Activated effector memory CD4-positive, alpha-beta T cell treated with anti-CD3 and anti-CD28 coated beads, Interleukin-2, amount 50 U/mL, for 16 hours (primary cell): ENCODE measurements around the gene FMO4.
"Not testable (repeated sequence)": the region's sequence is repeated elsewhere in the genome, so short reads cannot be mapped to it uniquely, and the experiment has no call there.

Experiments used
- DNase-seq: peaks from one replicate; pipeline ENCODE4 v3.0.0-alpha.2; 2020

The FMO4 gene

GRCh38 chr1:171313835-171314320 is at the start of gene FMO4:
Gene FMO4, plus strand, starts transcription at chr1:171314183. Its CDS starts 5,643 bp downstream, at chr1:171319826.
- DNase-seq, result peak; percentile 90

- no peak for DNase-seq
Measured at GRCh38 chr1:171265686-171266085, 48.3 kb upstream of the FMO4 start.

- DNase-seq, result no peak
Measured at GRCh38 chr1:171266930-171267329, 47.1 kb upstream of the FMO4 start.

GRCh38 chr1:171267391-171267790 is 46.6 kb upstream of the FMO4 start:
- no peak for DNase-seq

- no peak for DNase-seq
Measured at GRCh38 chr1:171270806-171271205, 43.2 kb upstream of the FMO4 start.

- no peak for DNase-seq
Measured at GRCh38 chr1:171277534-171277933, 36.4 kb upstream of the FMO4 start.

- DNase-seq, result no peak
Measured at GRCh38 chr1:171279234-171279633, 34.7 kb upstream of the FMO4 start.

- no peak for DNase-seq
Measured at GRCh38 chr1:171279678-171280077, 34.3 kb upstream of the FMO4 start.

- no peak for DNase-seq
Measured at GRCh38 chr1:171280599-171280998, 33.4 kb upstream of the FMO4 start.

- no peak for DNase-seq
Measured at GRCh38 chr1:171286032-171286705, 27.8 kb upstream of the FMO4 start.

- no peak for DNase-seq
Measured at GRCh38 chr1:171290621-171291020, 23.4 kb upstream of the FMO4 start.

- no peak for DNase-seq
Measured at GRCh38 chr1:171292799-171293198, 21.2 kb upstream of the FMO4 start.

GRCh38 chr1:171295383-171295782 is 18.6 kb upstream of the FMO4 start:
- not testable (repeated sequence) for DNase-seq

- no peak for DNase-seq
Measured at GRCh38 chr1:171295821-171296220, 18.2 kb upstream of the FMO4 start.

GRCh38 chr1:171296897-171297296 is 17.1 kb upstream of the FMO4 start:
- DNase-seq, result no peak

GRCh38 chr1:171298696-171299095 is 15.3 kb upstream of the FMO4 start:
- DNase-seq, result no peak

GRCh38 chr1:171299342-171299741 is 14.6 kb upstream of the FMO4 start:
- no peak for DNase-seq

- no peak for DNase-seq
Measured at GRCh38 chr1:171300401-171300800, 13.6 kb upstream of the FMO4 start.

- no peak for DNase-seq
Measured at GRCh38 chr1:171310661-171311087, 3.3 kb upstream of the FMO4 start.

GRCh38 chr1:171311771-171312558 is 2.0 kb upstream of the FMO4 start:
- no peak for DNase-seq

GRCh38 chr1:171313319-171313834 is 606 bp upstream of the FMO4 start:
- no peak for DNase-seq

- DNase-seq, result no peak
Measured at GRCh38 chr1:171329251-171329650, 15.3 kb downstream of the FMO4 start.

- DNase-seq, result no peak
Measured at GRCh38 chr1:171334024-171334640, 20.1 kb downstream of the FMO4 start.

- DNase-seq, result no peak
Measured at GRCh38 chr1:171335964-171336363, 22.0 kb downstream of the FMO4 start.
